Activated effector memory CD4-positive, alpha-beta T cell treated with Interleukin-2 at 50 U/mL for 16 hours (primary cell): Measurements from ENCODE around the gene ELFN1.

Experiments
- DNase-seq: peaks from one replicate; pipeline ENCODE4 v3.0.0-alpha.2; 2020

The ELFN1 gene

DNA sequence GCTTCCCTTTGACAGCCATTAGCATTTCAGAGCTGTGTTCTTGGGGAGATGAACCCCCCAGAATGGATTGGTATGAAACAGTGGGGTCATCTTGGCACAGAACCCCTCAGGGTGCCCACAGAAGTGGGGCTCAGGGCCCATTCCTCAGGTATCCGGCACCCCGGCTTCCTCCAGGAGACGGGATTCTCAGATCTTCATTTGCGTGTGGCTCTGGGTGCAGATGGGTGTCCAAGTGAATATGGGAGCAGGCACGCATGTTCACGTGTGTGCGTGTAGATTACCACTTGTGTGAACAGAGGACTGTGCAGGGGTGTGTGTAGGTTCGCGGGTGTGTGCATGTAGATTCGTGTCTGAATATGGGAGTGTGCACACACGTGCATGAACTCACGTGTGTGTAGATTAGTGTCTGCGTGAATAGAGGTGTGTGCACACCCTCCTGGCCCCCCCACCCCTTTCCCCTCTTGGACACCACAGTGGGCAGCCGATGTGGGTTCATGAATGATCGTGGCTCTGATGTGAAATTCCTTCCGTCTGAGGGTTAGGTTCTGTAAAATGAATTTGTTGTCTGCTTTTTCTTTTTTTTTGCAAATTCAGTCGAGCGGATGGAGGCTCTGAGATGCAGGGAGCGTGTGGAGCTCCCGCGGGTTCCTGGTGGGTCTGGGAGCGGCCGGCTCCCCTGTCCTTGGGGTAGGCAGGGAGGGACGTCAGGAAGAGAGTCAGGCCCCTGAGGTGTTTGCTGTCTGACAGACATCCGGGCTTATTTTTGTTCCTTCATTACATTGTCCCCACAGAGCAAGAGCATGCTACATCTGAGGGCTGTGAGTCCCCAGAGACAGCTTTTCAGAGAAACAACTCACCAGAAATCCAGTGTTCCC is 7.4 kb downstream of the ELFN1 start:
- DNase-seq: no peak

DNA sequence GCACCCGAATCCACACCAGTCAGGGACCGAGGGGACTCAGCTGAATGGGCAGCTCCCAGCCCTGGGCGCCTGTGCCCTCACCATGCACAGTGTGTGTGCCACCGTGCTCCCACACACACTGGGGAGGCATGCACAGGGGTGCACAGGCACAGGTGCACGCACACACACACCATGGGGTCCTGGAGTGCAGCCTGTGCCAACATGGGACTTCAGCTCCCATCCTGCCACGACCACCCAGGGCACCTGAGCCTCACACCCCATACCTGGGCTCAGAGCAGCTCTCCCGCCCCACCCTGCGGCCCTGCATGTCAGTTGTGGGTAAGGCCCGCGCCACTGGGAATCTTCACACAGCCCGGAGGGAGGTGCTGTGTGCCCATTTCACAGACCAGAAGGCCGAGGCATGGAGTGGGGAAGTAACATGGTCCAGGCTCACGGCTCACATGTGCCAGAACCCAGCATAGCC is 8.0 kb downstream of the ELFN1 start:
- DNase-seq: no peak

DNA sequence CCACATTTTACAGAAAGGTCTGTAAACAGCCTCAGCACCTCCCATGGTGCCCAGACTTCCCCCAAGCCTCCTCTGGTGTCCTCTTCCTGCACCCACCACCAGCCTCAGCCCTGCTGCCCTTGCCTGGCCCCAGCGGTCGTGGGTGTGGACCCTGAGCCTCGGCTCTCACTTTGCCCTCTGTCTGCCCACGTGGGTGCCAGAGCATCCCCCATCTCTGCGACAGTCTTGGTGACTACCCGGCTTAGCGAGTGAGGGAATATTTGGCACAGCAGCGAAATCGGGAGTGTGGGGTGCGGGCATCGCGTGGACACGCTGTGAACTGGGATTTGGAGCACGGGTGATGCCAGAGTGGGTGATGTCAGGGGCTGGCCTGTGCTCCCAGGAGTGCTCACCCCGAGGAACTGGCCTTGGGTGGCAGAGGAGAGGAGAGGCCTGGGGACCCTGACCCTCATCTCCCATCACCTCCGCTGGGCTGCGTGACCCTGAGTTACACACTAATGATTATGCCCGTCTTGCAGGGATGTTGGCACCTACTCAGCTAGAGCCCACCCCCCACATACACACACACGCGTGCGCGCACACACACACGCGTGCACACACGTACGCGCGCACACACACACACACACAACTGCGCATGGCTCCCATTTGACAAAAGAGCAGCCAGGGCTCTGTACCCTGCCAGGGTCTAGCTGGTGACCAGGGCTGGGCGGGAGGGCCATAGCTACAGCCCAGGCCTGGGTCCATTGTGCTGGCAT is 8.7 kb downstream of the ELFN1 start:
- no peak for DNase-seq

DNA sequence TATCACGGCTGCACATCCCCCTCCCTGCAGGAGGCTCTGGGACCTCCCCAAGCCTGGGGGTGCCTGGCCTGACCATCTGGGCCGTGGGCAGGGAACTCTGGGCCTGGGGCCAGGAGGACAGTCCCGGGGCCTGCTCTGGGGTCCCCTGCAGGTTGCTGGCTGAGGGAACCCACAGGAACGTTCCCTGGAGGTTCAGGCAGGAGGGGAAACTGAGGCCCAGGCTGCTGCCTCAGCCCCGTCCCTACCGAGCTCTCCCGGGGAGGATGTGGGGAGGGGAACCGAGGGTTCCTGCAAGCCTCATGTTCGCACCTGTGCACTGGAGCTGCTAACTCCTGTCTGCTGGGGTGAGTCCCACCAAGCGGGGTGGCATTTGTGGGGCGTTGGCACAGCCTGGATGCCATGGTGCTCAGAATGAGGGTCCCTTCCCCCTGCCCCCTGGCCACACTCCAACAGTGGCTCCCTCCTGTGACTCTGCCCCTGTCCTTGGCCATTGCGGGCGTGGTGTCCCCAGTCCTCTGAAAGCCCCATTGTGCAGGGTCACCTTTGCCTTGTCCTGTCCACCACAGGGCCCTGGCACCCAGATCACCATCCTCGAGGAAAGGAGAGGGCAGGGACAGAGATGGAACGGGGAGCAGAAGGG is 9.4 kb downstream of the ELFN1 start:
- DNase-seq: no peak

DNA sequence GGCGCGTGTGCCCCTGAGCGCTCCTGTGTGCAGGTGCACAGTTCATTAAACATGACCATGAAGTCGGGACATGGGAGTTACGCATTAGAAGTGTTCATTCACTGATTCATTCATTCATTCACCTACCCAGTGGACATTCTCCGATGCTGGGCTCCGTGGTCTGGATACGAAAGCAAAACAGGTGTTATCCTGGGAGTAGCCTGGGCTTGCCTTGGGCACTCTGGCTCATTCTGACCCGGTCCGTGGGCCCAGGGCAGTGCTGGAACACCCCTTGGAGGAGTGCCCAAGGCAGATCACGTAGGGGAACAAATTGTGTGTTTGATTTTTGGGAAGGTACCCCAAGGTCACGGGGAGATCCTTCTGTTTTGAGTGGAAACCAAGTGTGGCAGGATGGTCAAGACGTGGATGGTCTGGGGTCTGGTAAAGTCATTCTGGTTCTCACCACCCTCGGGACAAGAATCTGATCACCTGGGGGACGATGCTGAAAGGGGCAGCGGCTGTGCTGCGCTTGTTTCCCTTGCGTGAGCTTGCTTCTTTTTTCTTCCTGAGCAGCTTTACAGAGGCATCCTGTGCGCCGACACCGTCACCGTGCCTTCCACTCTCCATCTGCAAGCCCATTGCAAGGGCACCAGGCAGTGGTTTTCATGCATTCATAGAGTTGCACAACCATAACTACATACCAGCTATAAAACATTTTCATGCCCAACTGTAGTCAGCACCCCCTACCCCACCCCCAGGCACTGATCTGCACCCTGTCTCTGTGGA is 10.1 kb downstream of the ELFN1 start:
- DNase-seq: no peak

DNA sequence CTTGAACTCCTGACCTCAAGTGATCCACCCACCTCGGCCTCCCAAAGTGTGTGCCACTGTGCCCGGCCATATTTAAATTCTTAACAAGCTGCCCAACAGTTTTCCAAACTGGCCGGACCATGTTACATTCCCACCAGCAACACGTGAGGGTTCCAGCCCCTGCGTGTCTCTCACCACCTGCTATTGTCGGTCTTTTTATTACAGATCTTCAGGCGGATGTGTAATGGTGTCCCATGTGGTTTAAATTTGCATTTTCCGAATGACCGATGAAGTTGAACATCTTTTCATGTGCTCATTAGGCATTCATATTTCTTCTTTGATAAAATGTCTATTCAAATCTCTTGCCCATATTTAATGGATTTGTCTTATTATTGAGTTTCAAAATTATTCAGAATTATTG is 11.5 kb downstream of the ELFN1 start:
- DNase-seq: no peak

DNA sequence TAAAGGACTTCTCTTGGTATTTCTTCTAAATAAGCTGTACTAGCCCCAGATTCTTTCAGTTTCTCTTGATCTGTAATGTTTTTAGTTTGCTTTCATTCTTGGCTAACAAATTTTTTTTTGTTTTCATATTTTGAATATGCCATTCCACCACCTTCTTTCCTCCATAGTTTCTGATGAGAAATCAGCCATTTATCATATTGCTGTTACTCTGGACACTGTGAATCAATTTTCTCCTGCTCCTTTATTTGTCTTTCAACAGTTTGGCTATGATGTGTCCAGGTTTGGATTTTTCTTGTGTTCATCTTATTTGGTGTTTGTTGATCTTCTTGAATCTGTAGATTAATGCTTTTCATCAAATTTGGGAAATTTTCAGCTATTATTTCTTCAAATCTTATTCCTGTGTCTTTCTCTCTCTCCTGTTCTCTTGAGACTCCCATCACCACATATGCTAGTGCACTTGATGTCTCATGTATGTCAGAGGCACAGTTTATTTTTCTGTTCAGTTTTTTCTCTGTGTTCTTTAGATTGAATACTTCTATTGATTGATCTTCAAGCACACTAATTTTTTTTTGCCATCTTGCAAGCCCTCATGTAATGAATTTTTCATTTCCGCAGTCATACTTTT is 15.0 kb downstream of the ELFN1 start:
- DNase-seq: no peak

DNA sequence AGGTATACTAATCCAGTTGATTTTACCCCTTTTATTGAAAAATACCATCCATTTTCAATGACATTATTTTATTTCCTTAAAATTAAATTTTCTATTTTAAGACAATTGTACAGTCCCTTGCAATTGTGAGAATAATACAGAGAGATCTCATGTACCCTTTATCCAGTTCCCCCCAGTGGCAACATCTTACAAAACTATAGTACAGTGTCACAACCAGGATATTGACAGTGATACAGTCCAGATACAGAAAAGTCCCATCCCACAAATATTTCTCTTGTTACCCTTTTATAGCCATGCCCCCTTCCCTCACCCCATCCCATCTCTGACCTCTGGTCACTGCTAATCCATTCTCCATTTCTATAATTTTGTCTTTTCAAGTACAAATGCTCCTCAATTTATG is 18.5 kb downstream of the ELFN1 start:
- DNase-seq: no peak

DNA sequence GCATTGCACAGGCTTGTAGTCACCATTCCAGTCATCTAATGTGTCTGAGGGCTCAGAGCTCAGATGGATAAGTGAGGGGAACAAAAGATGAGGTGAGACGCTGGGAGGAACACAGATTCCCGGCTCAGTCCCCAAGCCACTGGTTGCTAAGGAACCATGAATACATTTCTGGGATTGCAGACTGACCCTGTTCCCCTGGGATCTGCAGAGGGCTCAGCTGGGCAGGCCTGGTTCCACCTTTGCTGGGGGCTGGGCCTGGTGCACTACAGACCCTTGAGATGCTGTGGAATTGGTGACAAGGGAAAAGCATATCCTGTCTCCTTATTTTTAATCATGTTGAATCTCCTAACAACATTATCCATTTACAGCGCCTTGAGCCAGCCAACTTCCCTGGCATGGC is 19.2 kb downstream of the ELFN1 start:
- DNase-seq: no peak

DNA sequence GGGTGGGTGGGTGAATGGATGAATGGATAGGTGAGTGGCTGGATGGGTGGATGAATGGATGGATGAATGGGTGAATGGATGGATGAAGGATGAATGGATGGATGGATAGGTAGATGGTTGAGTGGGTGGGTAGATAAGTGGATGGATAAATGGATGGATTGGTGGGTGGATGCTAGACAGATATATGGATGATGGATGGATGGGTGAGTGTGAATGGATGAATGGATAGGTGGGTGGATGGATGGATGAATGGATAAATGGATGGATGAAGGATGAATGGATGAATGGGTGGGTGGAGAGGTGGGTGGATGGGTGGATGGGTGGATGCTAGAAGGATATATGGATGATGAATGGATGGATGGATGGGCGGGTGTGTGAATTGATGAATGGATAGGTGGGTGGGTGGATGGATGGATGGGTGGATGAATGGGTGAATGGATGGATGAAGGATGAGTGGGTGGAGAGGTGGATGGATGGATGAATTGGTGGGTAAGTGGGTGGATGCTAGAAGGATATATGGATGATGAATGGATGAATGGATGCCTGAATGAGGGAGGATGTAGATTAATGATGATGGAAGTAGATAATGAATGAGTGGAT is 20.4 kb downstream of the ELFN1 start:
- no peak for DNase-seq

DNA sequence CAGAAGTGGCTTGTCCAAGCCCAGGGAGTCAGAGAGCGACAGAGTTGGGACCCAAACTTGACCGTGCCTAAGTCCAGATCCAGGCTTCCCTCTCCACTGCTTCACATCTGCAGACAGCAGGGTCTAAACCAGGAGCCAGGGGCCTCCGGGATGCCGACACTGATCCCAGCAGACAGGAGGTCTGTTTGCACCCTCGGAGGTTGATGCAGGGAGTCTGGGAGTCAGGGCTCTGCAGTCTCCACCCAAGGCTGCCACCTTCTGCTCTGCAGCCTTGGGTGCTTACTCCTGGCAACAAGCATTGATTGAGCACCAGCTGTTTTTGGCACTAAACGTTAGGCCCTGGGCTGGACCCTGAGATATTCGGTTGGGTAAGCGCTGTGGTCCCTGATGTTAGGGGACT is 21.0 kb downstream of the ELFN1 start:
- DNase-seq: no peak

DNA sequence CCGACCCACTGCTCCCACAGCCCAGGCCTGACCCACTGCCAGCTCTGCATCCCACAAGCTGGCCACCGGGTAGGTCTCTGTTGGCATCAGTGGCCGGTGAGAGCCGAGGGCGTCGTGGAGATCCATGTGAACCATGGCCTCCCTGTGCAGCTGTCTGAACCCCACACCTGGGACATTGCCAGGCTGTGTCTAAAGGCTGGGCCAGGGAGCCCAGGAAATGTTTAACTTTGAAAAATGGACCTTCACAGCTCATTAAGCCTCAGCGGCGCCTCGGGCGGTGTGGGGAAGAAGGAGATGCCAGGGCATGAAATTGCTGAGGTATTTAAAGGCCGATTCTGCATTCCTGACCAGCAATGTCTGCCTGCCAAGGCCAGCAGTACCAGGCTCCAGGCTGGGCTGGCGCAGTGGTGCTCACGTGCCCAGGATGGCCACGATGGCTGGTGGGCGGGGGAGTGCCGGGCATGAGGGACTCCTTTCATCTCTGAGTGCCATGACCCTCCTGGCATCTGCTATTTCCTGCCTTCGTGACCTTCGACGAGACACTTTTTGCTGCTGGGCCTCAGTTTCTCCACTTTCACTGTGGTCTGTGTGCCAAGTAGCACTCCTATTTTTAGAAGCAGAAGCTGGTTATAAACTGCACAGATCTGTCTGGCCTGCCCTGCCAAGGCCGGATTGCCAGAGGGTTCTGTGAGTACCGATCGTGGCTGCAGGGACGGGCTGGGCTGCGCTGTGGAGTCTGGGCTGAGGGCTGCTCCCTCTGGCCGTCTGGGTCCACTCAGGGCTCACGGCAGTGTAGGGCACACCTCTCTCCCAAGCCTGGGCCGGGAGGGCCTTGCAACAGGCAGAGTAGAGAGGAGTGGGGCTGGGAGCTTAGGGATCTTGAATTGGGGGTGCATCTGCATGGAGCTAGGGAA is 21.8 kb downstream of the ELFN1 start:
- DNase-seq: no peak

DNA sequence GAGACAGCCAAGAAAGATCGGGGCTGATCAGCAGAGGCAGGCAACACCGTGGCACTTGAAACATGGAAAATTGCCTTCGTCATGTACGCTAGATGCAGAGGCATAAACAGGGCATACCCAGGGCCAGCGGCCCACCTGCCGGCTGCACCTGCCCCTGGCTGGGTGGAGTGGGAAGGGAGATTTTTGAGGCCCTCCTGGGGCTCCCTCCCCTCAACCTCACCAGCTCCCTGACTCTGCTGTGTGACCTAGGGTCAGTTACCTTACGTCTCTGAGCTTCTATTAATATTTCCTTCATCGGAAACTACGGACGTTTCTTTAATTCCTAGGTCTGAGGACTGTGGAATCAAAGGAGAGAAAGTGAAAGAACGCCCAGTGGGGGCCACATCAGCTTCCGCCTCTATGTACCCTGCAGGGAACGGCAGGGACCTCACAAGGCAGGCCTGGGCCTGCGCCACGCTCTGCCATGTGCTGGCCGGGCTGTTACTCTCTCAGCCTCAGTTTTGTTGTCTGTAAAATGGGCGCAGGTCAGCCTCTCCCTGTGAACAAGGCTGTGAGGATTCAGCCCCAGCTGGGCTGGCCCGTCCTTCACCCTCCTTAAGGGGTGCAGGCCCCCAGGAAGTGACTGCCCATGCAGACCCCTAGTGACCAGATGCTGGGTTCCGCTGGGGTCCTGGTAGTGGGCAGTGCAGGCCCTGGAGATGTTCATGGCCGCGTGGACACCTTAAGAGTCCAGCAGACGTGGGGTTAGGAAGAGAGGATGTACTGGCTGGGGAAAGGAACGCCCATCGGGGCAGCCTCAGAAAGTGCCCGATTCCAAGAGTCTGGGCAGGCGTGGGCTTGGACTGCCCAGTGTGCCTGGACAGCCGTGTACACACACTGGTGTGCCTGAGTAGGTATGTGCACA is 22.7 kb downstream of the ELFN1 start:
- no peak for DNase-seq

DNA sequence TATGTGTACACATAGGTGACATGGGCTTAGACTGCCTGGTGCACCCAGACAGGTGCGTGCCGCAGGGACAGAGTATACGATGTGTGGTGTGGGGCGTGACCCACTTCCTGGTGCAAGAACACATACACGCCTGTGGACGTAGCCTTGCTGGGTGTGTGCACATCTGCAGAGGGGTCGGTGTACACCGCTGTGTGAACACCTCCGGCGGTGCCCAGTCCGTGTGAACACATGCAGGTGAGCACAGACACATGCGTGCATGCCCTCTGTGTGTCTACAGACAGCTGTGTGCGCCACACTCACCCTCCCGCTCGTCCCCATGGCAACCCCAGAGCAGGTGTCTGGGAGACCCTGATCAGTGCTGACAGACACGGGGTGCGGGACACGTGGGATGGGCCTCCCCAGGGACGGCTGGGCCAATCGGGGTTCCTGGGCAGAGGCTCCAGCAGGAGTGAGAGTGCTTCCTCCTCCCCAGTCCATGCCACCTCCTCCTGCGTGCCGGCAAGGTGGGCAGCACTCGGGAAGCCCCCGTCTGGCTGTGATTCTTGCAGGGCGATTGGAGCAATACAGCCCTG is 23.4 kb downstream of the ELFN1 start:
- DNase-seq: no peak

DNA sequence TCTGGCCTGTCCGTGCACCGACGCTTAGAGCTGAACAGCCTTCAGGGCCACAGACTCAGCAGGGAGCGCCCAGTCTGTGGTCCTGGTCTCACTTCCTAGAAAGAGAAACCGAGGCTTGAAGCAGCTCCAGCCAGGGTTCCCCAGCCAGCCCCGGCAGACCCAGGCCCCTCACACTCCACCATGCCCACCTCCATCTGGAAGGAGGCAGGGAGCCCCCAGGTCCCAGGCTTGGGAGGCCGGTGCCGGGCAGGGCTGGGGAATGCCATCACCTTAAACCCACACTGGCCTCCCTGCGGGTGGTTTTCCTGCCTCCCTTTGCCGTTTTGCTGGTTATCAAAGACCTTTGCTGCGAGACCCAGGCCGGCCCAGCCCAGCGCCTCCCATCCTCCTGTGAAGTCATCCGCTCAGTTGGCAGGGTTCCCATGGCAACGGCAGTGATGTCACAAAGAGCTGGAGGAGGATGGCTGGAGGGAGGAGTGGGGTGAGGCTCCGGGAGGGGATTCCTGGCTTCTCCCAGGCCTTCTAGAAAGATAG is 24.0 kb downstream of the ELFN1 start:
- DNase-seq: no peak

DNA sequence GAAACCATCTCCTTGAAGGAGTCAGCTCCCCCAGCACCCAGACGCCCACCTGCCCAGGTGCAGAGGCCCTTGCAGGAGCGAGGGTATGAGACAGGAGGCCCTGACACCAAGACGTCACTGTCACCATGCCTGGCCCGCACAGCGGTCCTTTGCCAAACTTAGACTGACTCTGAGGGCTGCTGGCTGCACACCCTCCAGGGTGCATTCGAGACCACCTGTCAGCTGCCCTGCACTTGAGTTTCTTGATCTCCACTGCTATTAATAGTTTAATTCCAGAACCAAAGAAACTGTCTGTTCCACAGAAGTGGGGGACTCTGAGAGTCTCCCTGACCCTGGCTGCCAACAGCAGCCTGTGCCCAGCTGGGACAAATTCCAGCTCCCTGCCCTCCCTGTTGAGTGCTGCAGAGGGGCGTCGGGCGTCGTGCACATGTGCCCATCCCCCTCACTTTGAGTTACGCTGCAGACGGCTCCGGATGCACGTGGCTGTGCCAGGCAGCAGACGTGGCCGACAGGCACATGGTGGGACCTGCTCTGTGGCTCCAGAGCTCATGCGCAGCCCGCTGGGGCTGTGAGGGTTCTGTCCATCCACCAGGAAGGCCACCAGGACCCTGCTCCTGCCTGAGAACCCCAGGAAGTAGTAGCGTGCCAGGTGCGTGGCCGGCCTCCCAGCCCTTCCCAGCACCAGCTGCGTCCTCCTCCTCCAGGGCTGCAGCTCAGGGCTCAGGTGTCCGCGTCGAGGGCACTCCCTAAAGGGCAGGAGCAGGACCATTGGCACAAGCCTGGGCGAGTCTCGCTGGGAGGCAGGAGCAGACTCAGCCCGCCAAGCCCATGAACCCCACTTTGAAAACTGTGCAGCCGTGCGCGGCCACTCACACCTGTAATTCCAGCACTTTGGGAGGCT is 24.8 kb downstream of the ELFN1 start:
- no peak for DNase-seq

DNA sequence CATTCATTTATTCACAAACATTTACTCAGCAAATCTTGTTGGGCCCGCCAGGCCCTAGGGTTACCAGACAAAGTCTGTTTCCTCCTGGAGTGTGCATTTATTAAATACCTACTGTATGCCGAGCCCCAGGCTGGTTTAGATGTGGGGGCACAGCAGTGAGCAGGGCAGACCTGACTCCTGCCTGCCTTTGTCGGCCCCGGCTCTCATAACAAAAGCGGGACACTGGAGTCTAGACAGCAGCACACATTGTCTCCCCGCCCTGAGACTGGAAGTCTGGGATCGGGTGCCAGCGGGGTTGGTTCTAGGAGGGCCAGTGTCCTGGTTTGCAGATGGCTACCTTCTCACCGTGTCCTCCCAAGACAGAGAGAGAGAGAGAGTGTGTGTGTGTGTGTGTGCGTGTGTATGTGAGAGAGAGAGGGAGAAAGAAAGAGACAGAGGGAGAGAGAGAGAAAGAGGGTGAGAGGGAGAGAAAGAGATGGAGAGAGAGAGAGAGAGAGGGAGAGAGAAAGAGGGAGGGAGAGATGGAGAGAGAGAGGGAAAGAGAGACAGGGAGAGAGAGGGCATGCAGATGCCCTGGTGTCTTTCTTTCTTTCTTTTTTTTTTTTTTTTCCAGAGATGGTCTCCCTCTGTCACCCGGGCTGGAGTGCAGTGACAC is 25.9 kb downstream of the ELFN1 start:
- DNase-seq: no peak
